Nephron (organoid): ENCODE results near the gene IQSEC1.

Source experiments
- H3K27ac Mint-ChIP-seq, 3 experiments: 2 replicates each; pipeline ENCODE4 v1.8.0; 2020; ENCODE audit warnings: mixed read lengths in 3 of 3, mild to moderate bottlenecking in 2 of 3, moderate library complexity in 1 of 3
- H3K27me3 Mint-ChIP-seq: 2 replicates; pipeline ENCODE4 v1.8.0; 2021; ENCODE audit warnings: low read depth, mild to moderate bottlenecking, moderate library complexity, mixed read lengths
- H3K36me3 Mint-ChIP-seq: 2 replicates; pipeline ENCODE4 v1.8.0; 2020; ENCODE audit warnings: low read depth, mixed read lengths
- H3K4me1 Mint-ChIP-seq: 2 replicates; pipeline ENCODE4 v1.8.0; 2020; ENCODE audit warnings: mixed read lengths
- H3K4me3 Mint-ChIP-seq, 3 experiments: 2 replicates each; pipeline ENCODE4 v1.8.0; 2020; ENCODE audit warnings: mild to moderate bottlenecking in 3 of 3, mixed read lengths in 3 of 3, moderate library complexity in 2 of 3
- H3K9me3 Mint-ChIP-seq: 2 replicates; pipeline ENCODE4 v1.8.0; 2020; ENCODE audit warnings: mixed read lengths
- TF ChIP-seq, protein P1 (sequence below), 3 experiments: fragments of 200-600 bp; sonication (generic); IDR thresholded peaks; one replicate each; pipeline ENCODE4 v1.5.0; 2021; ENCODE audit warnings: antibody characterized with exemption in 3 of 3; ENCODE audit not compliant: unreplicated experiment in 3 of 3

Gene IQSEC1

DNA sequence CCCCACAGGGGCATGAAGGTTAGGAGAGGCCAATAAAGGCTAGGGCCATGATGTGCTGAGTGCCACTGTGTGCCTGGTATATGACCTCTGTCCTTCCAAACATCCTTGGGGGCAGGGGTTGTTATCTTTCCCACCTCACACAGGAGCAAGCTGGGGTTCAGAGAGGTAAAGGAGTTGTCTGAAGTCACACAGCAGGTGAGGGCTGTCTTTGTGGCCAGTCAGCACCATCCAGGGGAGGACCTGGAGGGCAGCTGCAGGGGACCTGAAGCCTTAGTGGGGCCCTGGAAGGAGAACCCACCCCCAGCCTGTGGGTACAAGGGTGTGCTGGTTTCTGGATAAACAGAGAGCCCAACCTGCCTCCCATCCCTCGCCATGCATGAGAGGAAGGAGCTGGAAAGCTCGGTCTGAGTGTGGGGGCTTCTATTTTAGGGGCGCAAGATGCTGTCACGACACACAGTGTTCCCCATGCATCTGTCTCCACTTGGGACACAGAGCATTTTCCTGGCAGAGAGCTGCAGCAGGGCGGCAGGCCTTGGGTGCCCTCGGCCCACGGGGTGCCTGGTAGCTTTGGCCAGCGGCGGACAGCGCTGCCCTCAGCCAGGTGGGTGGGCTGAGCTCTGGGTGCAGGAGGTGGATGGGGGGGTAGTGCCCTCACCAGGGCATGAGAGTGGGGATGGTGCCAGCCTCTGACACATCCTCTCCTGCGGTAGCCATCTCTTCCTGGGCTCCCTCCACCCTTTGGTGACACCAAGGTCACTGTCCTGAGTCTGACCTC lies 14.7 kb downstream of the IQSEC1 start:
- TF ChIP-seq, protein P1, sequence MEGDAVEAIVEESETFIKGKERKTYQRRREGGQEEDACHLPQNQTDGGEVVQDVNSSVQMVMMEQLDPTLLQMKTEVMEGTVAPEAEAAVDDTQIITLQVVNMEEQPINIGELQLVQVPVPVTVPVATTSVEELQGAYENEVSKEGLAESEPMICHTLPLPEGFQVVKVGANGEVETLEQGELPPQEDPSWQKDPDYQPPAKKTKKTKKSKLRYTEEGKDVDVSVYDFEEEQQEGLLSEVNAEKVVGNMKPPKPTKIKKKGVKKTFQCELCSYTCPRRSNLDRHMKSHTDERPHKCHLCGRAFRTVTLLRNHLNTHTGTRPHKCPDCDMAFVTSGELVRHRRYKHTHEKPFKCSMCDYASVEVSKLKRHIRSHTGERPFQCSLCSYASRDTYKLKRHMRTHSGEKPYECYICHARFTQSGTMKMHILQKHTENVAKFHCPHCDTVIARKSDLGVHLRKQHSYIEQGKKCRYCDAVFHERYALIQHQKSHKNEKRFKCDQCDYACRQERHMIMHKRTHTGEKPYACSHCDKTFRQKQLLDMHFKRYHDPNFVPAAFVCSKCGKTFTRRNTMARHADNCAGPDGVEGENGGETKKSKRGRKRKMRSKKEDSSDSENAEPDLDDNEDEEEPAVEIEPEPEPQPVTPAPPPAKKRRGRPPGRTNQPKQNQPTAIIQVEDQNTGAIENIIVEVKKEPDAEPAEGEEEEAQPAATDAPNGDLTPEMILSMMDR (IDR thresholded peaks at IDR 0.05; ENCODE audit: unreplicated experiment in 3 of 3) = no peak
- Mint-ChIP-seq H3K4me3 (no peak overlapping the region), H3K36me3 (no peaks in the 10 kb centered on the region), H3K9me3 (no peaks in the 10 kb centered on the region), H3K4me1 (peaks cover 10% of the 10 kb centered on the region), H3K27me3 (no peaks in the 10 kb centered on the region), H3K27ac (no peak overlapping the region)

DNA sequence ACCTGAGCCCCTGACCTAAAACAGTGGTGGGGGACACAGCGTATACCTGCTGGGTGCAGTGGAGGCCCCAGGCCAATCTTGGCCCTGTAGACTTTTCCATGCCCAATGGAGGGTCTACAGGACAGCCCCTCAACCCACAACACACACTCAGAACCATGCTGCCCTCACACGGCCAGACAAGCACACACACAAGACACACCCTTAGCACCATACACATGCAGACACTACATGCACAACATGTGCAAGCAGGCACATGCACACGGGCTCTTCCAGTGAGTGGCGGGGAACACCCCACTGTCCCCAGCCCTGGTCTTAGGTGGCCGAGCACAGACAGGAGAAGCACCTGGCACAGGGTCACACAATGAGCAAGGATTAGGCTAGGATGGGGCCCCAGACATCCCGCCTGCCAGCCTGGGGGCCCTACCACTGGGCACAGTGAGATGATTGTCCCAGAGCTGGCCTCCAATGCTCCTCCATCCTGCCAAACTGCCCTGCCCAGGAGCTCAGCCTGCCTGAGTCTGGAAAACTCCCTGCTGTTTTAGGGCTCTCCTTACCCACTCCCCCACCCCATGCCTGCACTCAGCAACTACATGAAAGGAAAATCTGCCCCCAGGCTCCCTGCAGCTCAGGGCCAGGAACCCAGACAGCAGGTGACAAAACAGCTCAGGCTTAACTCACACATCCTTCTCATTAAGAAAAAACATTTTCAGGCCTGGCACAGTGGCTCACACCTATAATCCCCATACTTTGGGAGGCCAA lies 15.8 kb downstream of the IQSEC1 start:
- Mint-ChIP-seq H3K4me3 (no peak overlapping the region), H3K36me3 (no peaks in the 10 kb centered on the region), H3K9me3 (no peaks in the 10 kb centered on the region), H3K4me1 (peaks cover 10% of the 10 kb centered on the region), H3K27ac (peak overlapping the region in 1 of 3 experiments; percentile 37), H3K27me3 (peaks cover 5% of the 10 kb centered on the region)
- TF ChIP-seq, protein P1 (IDR thresholded peaks at IDR 0.05; ENCODE audit: unreplicated experiment in 3 of 3) = no peak

DNA sequence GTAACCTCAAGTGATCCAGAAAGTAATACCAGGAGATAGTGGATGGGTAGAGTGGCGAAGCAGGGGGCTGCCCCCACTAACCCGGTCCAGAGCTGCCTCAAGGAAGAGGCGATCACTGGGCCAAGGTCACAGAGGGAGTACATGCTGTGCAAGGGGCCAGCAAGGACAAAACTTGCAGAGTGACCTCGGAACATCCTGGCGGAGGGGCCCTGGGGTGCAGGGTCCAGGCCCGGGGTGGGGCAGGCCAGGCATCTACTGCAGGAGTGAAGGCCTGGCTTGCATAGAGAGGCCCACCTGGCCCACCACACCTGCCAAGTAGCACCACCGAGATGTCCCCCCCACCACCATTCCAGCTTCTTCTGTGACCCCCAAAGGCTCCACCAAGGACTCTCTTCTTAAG lies 17.6 kb downstream of the IQSEC1 start:
- H3K9me3 Mint-ChIP-seq = no peaks in the 10 kb centered on the region
- H3K36me3 Mint-ChIP-seq = no peaks in the 10 kb centered on the region
- H3K4me1 Mint-ChIP-seq = peaks cover 16% of the 10 kb centered on the region
- H3K4me3 Mint-ChIP-seq = no peak overlapping the region
- peaks cover 9% of the 10 kb centered on the region for H3K27me3 Mint-ChIP-seq
- TF ChIP-seq, protein P1 (IDR thresholded peaks at IDR 0.05; ENCODE audit: unreplicated experiment in 3 of 3) = no peak
- no peak overlapping the region for H3K27ac Mint-ChIP-seq

DNA sequence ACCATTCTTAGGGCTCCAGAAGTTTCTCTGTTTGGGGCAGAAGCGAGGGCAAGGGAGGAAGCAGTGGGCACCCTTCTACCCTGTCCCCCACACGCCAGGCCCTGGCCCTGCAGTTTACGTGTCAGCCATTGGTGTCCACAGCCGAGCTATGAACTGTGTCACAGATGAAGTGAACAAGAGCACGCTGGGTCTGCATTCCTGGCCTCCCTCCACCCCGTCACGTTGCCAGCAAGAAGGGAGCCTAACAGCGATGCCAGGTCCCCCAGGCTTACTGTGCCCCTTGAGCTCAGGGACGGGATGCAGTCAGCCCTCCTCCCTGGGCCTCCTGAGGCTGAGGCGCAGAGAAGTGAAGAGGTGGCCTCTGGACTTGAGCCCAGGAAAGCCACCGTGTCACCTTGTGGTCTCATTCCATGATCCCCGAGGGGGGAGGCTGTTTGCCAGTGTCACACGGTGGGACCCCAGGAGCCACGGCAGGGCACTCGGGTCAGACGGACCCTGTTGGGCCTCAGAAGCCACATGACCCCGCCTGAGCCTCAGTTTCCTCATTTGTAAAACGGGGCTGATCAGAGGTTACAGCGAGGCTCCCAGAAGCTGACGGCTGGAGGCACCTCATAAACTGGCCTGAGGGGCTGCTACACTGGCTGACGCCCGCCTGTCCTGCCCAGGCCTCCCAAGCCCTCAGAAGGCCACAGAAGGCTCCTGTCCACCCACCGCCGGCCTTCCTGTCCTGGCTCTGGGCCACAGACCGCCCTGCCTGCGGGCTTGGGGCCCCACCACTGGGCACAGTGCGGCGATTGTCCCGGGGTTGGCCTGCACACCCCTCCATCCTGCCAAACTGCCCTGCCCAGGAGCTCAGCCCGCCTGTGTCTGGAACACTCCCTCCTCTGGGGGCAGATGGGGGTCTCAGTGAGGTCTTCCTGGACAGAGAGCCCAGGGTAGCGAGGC lies 18.6 kb downstream of the IQSEC1 start:
- Mint-ChIP-seq H3K27me3 (peaks cover 9% of the 10 kb centered on the region), H3K4me1 (peaks cover 16% of the 10 kb centered on the region), H3K27ac (no peak overlapping the region), H3K36me3 (no peaks in the 10 kb centered on the region), H3K9me3 (no peaks in the 10 kb centered on the region), H3K4me3 (no peak overlapping the region)
- TF ChIP-seq, protein P1 (IDR thresholded peaks at IDR 0.05; ENCODE audit: unreplicated experiment in 3 of 3) = no peak

DNA sequence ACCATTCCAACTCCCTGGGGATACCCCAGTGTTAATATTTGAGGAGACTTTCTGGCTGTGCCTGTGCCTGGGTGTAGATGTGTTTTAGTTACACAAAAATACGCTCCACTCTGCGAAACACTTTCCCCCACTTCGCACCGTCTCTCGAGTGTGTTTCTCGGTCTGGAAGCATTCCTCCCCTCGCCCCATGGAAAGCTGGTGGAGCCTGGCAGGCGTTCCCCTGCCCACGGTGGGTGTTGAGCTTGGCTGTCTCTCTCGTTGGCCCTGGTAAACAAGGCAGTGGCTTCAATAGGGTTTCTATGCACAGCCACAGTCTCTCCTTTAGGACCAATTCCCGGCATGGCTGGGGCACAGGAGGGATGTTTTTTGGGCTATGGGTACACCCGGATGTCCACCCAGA lies 19.3 kb downstream of the IQSEC1 start:
- Mint-ChIP-seq H3K4me3 (no peak overlapping the region), H3K9me3 (no peaks in the 10 kb centered on the region), H3K27me3 (peaks cover 9% of the 10 kb centered on the region), H3K4me1 (peaks cover 16% of the 10 kb centered on the region), H3K27ac (no peak overlapping the region), H3K36me3 (no peaks in the 10 kb centered on the region)
- TF ChIP-seq, protein P1 (IDR thresholded peaks at IDR 0.05; ENCODE audit: unreplicated experiment in 3 of 3) = no peak
